HG02981 (cell line): ENCODE measurements around the gene MRPL1.
A peak's percentile ranks its signal among the peaks of the same experiment; 100 is the strongest.
"Not testable (repeated sequence)": the region's sequence is repeated elsewhere in the genome, so short reads cannot be mapped to it uniquely, and the experiment has no call there.

Experiments
- ATAC-seq: cut with Tn5 transposase; IDR thresholded peaks from one replicate; pipeline ENCODE4 v1.9.1; 2021; ENCODE audit warnings: mild to moderate bottlenecking, moderate library complexity; ENCODE audit not compliant: unreplicated experiment

The MRPL1 gene

DNA sequence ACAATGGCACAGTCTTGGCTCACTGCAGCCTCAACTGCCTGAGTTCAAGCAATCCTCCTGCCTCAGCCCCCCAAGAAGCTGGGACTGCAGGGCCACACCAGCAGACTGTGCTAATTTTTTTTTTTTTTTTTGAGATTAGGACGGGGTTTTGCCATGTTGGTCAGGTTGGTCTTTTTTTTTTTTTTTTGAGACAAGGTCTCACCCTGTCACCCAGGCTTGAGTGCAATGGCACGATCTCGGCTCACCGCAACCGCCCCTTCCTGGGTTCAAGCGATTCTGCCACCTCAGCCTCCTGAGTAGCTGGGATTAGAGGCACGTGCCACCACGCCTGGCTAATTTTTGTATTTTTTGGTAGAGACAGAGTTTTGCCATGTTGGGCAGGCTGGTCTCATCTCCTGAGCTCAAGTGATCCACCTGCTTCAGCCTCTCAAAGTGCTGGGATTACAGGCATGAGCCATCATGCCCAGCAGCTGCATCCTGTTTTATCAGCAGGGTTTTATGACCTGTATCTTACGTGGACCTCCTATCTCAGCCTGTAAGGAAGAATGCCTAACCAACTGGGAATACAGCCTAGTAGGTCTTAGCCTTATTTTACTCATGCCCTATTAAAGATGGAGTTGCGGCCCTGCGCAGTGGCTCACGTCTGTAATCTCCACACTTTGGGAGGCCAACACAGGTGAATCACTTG, 13.2 kb upstream of the MRPL1 start:
- ATAC-seq: no peak

DNA sequence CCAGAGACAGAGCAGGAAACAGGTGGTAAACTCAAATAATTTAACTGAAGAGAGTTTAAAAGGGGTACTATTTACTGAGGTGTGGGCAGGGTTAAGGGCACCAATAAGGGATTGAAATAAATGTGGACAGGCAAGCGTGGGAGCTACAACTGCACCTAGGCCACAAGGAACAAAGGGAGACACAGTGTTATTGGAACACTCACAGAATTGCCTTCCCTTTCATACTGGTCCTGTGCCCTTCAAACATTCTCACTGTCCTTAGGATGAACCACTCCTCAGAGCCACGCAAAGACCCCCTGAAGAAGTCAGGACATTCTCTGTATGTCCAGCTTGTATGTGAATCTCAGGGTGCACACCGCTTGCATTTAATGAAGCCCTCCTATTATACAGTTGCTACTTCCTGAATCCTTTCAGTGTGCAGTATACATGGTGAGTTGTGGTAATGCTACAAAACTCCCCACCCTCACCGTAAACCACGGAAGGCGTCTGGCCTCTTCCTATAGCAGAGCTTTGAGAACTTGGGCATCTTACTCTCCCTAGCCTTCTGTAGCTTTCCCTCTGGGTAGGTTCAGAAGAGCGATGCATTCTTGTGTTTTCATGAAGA, 9.6 kb upstream of the MRPL1 start:
- peak; percentile 92 for ATAC-seq

DNA sequence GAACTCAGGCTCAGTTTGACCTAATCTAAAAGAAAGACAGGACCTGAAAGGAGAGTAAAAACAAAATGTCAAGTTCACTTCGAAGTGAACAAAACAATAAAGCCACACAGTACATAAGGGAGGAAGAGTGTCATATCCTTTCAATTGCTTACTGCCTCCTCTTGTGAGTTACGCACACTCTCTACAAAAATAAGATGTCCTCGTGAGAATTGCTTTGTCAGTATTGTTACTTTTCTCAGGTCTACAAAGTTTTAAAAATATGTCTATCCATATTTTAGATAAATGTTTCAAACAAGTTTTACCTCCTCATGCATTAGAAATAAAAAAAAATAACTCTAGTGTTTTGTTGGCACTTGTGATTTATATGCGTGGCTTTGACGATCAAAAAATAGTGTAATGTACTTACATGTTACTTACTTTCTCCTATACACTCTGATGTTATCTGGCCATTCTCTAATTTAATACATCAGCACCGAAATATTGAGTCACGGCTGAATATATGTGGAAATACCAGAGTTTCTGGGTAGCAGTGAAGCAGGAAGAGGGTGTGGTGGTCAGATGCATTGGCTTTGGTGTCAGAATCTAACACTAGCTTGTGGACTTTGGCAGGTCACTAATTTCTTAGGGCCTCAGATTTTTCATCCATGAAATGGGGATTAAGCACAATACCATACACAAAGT, 8.1 kb upstream of the MRPL1 start:
- ATAC-seq: no peak

DNA sequence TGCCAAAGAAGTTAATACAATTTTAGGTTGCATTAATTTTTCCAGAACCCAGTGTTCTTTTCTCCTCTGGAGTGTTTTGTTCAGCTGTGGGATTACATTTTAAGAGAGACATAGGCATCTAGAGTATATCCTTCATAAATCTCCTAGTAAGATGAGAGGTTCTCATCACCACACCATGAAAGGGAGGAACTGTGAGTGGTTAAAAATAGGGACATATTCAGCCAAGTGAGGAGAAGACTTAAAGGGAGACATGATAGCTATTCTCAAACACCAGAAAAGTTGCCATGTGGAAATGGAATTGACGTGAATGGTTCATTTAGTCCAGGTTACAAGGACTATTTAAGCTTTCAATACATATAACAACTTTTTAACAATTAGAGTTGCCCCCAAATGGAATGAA, 6.5 kb upstream of the MRPL1 start:
- no peak for ATAC-seq

DNA sequence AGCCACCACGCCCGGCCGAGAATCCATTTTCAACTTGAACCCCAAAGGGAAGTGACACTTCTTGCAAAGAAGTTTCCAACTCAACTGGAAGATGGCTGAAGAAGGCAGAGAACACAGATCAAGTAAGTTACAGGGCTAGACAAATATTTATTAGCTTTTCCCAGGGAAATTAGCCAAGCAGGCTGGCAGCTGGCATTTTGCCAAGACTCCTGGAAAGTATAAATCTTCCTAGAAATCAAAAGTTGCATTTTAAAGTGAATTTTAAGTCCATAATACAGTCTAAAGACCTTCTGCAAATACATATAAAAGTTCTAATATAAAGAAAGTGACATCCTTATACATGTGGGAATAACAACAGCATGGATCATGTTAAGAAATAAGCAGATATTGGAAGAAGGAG, 3.4 kb upstream of the MRPL1 start:
- ATAC-seq: no peak

DNA sequence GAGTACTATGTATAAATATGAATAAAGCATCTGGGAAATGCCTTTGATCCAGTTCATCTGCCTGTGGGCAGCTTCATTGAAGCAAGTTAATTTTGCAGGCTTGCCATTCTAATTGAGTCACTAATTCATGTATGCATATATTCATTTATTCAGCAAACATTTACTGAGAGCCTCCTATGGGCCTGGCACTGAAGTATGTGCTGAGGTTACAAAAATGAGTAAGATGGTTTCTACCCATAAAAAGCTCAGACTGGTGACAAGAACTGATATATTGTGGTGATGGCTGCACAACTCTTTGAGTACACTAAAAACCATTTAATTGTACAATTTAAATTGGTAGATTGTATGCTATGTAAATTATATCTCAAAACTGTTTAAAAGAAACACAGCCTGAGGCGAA, 1.1 kb upstream of the MRPL1 start:
- no peak for ATAC-seq

DNA sequence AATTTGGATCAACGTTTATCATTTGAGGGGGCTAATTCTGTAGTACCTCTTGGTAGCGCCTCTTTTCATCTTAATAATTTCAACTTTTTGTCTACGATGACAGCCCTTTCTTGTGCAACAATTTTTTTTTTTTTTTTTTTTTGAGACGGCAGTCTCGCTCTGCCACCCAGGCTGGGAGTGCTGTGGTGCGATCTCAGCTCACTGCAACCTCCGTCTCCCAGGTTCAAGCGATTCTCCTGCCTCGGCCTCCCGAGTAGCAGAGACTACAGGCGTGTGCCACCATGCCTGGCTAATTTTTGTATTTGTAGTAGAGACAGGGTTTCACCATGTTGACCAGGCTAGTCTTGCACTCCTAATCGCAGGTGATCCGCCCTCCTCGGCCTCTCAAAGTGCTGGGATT, 711 bp downstream of the MRPL1 start:
- ATAC-seq: not testable (repeated sequence)

DNA sequence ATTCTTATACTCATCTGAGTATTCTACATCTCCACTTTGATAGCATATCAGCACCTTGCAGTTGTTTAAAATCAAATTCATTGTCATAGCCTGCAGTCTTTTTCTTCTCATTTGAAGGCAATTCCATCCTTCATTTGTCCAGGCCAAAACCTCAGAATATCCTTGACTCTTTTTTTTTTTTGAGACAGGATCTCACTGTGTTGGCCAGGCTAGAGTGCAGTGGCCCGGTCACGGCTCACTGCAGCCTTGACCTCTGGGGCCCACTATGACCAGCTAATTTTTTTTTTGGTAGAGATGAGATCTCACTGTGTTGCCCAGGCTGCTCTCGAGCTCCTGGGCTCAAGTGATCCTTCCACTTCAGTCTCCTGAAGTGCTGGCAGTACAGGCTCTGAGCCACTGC, 2.6 kb downstream of the MRPL1 start:
- no peak for ATAC-seq

DNA sequence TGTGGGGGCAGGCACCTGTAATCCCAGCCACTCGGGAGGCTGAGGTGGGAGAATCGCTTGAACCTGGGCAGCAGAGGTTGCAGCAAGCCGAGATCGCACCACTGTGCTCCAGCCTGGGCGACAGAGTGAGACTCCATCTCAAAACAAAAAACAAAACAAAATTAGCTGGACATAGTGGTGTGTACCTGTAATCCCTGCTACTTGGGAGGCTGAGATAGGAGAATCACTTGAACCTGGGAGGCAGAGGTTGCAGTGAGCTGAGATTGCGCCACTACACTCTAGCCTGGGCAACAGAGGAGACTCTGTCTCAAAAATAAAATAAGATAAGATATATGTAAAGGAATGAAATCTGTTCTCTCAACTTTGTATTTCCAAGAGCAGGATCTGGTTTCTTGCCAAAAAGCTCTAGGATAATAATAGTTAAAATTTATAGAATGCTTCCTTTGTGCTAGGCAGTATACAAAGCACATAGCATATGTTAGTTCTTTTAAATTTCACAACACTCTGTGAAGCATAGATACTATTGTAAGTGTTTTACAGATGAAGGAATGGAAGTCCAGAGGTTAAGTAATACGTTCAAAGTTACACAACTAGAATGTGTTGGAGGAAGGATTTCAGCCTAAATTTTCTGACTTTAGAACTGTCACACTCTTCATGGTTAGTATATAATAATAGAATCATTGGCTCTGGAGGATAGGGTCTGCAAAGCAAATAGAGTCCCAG, 10.3 kb downstream of the MRPL1 start:
- no peak for ATAC-seq

DNA sequence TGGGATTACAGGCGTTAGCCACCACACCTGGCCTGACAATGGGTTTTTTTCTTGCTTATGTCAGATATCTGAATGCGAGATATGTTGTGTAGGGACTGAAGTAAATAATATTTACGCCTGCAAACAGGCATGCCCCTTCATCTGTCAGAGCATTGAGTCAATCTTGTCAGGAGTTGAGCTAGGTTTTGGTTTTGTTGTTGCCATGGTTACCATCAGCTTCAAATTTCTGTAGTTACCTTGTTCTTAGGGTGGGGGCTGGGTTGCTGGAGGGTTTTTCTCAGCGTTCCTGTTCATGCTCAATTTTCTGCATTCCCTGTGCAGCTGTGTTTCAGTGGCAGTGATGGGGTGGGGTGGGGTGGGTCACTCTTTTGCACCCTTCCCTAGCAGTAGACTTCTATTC, 14.5 kb downstream of the MRPL1 start:
- no peak for ATAC-seq

DNA sequence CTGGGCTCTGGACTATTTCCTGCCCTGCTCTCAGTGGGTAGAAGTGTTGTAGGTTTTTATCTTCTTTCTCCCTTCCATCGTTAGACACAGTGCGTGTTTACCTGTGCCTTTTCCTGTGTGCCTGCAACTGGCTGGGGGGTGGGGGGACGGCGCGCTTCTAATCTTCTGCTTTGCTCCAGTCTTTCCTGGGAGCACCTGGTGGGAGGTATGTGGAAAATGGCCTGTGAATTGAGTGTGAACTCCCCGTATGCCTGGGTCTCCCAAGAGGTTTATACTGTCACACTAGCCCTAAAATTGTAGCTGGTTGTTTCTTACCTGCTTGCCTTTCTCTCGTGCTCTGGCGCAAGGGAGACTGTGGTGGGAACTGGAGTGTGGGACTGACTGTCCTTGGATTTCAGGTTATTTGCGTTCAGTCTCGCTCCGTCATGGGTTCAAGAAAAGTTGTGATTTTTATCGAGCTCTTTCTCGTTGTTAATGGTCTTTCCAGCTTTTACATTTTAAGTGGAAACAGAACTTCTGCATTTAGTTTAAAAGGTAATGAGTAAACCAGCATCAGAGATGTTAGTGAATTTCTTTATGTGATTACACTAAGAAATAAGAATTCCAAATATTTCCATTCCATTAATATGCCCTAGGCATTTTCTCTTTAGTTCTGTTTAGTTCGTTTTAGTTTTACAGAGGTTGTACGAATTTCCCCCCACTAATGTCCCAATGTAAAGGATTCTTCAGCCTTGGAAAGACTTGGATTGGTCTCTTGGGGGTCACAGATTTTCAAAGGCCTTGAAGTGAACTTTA, 15.3 kb downstream of the MRPL1 start:
- no peak for ATAC-seq

DNA sequence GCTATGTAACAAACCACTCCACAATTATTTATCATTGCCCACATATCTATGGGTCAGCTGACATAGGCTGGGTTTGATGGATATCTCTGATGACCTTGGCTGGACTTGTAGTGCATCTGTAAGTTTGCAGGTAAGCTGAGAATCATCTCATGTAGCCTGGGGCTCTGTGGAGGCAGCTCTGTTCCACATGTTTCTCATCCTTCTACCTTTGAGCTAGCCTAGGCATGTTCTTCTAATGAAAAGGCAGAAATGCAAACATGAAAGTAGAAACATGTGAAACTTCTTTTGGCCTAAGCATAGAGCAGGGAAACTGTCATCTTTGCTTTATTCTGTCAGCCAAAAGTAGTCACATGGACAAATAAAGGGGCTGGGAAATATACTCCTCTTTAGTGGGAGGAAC, 18.2 kb downstream of the MRPL1 start:
- ATAC-seq: no peak

DNA sequence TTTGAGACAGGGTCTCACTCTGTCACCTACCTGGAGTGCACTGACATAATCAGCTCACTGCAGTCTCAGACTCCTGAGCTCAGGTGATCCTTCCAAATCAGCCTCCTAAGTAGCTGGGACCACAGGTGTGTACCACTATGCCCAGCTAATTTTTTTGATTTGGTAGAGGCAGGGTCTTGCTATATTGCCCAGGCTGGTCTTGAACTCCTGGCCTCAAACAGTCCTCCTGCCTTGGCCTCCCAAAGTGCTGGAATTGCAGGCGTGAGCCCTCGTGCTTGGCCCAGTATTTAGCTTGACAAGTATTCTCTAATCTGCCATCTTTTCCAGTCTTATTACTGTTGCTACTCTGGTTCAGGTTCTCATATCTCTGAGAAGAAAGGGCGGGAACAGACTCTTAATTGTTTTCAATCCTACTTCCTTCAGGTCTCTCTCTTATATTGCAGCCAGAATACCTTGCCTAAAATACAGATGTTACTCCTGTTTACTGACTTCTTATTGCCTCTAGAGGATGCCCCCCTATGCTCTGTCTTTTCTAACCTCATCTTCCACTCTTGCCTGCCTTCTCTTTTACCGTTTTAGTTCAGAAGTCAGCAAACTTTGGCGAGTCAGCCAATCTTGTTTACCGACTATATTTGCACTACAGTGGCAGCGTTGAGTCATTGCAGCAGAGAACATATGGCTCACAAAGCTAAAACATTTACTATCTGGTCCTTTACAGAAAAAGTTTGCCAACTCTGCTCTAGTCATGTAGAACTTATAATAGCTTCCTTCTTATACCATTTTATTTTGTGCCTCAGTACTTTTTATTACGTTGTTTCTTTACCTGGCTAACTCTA, 19.0 kb downstream of the MRPL1 start:
- ATAC-seq: no peak

DNA sequence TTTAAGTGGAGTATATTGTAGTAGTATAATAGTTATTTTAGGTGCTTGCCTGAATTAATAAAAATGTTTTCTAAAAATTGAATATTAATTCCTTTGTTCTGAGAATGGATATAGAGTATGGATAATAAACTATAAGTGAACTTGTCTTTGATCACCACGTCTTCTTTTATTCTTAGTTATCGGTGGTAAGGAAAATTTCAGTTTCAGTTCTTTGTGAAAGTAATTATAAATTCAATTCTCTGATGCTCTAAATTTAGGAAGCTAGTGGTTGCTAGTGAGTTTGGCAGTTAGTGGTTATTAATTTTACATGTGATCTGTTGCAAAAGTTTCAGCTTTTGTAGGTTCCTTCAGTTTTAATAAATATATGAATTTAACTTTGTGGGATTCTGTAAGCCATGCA, 30.8 kb downstream of the MRPL1 start:
- no peak for ATAC-seq

DNA sequence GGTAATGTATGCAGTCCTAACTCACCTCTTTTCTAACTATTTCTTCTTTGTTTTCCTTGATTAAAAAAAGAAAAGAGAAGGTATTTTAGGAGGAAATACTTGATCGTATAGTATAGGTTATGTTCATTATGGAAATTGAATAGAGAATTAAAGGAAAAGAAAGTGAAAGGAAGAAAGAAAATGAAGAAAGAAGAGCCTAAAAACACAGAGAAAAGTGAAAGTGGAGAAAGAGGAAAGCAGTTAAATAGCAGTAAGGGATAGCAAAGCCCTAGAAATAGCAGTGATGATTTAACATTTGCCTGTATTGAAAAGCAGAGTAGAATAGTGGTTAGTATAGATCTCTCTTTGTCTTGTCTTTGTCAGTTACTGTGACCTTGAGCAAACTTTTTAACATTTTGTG, 37.0 kb downstream of the MRPL1 start:
- ATAC-seq: no peak

DNA sequence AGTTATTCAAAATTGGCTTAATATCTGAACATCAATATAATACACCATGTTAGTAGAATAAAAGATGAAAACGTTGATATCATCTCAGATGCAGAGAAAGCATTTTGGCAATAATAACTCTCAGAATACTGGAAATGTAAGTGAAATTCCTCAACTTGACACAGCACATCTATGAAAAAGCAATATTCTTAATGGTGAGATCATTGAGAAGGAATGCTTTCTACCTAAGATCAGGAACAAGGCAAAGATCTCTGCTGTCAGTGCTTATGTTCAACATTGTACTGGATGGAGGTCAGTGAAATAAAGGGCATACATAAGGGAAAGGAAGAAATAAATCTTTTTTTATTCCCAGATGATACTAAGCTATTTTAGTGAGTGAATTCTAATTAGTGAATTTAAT, 40.6 kb downstream of the MRPL1 start:
- no peak for ATAC-seq

DNA sequence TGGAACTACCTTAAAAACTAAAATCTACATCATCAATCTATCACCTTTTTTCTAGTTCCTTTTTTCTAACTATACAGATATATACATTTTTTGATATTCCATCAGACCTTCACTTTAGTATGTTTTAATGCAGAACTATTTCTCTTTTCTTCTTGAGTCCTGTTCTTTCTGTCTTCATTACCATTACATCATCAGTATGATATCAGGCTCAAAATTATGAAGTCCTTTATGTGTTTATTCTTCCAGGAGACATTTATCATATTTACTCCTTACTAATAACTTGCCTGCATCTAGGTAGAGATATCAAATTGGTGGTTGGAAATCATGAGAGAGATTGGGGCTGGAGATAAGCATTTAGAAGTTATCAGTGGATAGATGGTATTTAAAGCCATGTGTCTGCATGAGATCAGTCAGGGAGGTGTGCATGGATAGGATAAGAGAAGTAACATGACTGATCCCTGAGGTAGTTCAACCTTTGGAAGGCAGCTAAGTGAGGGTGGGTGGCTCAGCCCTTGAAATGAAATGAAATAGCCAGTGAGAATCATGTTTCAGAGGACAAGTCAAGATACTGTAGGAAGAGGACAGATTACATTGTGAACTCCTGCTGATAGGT, 43.1 kb downstream of the MRPL1 start:
- ATAC-seq: no peak

DNA sequence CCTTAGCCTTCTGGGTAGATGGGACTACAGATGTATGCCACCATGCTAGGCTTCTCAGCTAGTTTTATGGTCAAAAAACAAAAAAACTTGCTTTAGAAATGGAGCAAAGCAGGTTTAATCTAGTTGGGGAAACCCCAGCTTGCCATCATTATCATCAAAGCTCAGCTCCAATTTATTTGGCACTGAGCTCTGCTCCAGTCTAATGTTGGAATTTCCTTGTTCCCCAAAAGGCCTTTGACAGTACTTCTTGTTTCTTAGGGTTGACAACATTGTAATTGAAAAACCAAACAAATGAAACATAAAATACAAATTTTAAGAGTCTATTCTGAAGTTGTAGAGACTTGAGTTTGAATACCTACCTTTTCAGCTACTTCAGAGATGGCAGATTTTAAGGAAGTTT, 48.0 kb downstream of the MRPL1 start:
- no peak for ATAC-seq

DNA sequence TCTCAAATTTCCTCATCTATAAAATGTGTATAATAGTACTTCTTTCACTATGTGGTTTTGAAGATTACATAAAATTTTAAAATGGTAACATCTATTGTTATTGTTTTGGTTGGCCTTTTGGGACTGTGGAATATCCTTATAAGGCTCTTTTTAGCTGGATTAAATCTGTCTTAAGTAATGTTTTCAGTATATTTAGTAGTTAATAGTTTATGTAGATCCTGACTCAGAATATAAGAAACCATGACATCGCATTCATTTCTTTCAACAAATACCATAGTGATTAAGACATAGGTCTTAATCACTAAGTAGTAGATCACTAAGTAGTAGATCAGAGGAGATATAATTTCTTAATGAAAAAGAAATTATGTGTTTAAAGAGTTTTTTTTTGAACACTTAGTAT, 48.5 kb downstream of the MRPL1 start:
- ATAC-seq: no peak
